GM10266 (cell line): Measurements from ENCODE around the gene CLIC1.
"Not testable (repeated sequence)": the region's sequence is repeated elsewhere in the genome, so short reads cannot be mapped to it uniquely, and the experiment has no call there.

Experiments
- DNase-seq: peaks from one replicate; pipeline ENCODE4 v3.0.0; 2012; ENCODE audit errors: extremely low spot score
- CTCF ChIP-seq: IDR thresholded peaks from 2 replicates; pipeline ENCODE4 v1.5.1; 2012; ENCODE audit warnings: mild to moderate bottlenecking, low read depth; ENCODE audit not compliant: control insufficient read depth, insufficient read depth; ENCODE audit errors: missing control alignments

Gene CLIC1

GRCh38 chr6:31710523-31711219 lies 25.7 kb downstream of the CLIC1 start:
- no peak for DNase-seq
- no peak for TF ChIP-seq CTCF

- not testable (repeated sequence) for DNase-seq
These were observed 27.2 kb downstream of the CLIC1 start for GRCh38 chr6:31709157-31709556.

GRCh38 chr6:31708224-31708623 lies 28.1 kb downstream of the CLIC1 start:
- no peak for DNase-seq
- no peak for TF ChIP-seq CTCF

GRCh38 chr6:31707701-31708100 lies 28.6 kb downstream of the CLIC1 start:
- no peak for TF ChIP-seq CTCF

GRCh38 chr6:31706599-31706998 lies 29.7 kb downstream of the CLIC1 start, which contains the start of gene LY6G6F:
TSS of gene LY6G6F (plus strand) at chr6:31706866. CDS start at chr6:31706907, 41 bp downstream.
- TF ChIP-seq CTCF: no peak
- DNase-seq: no peak

More at GRCh38 chr6:31707701-31708100, 28.6 kb downstream of the CLIC1 start:
- no peak for DNase-seq

GRCh38 chr6:31705931-31706330 lies 30.4 kb downstream of the CLIC1 start:
- no peak for TF ChIP-seq CTCF
- DNase-seq: no peak

GRCh38 chr6:31702819-31703716 lies 33.3 kb downstream of the CLIC1 start, which contains the start of gene ABHD16A:
TSS of gene ABHD16A (minus strand) at chr6:31703324. CDS start at chr6:31703281, 43 bp downstream.
- TF ChIP-seq CTCF: no peak
- peak; percentile 96 for DNase-seq
